NCI-H2227 (cell line): ENCODE measurements around the gene NINJ2.

Experiments used
- DNase-seq: peaks from one replicate; lab custom pipeline; 2025; ENCODE audit not compliant: unreplicated experiment; lab: John Stamatoyannopoulos, UW

Gene NINJ2

GRCh38 chr12:617304-617915, 45.8 kb downstream of the NINJ2 start:
- DNase-seq, result no peak

- DNase-seq, result no peak
Measured at GRCh38 chr12:615620-616019, 47.6 kb downstream of the NINJ2 start.

GRCh38 chr12:614411-614970, 48.8 kb downstream of the NINJ2 start:
- no peak for DNase-seq

GRCh38 chr12:613996-614395, 49.2 kb downstream of the NINJ2 start:
- DNase-seq, result no peak

GRCh38 chr12:612886-613285, 50.4 kb downstream of the NINJ2 start:
- no peak for DNase-seq

- DNase-seq, result no peak
Measured at GRCh38 chr12:612293-612692, 51.0 kb downstream of the NINJ2 start.

DNA sequence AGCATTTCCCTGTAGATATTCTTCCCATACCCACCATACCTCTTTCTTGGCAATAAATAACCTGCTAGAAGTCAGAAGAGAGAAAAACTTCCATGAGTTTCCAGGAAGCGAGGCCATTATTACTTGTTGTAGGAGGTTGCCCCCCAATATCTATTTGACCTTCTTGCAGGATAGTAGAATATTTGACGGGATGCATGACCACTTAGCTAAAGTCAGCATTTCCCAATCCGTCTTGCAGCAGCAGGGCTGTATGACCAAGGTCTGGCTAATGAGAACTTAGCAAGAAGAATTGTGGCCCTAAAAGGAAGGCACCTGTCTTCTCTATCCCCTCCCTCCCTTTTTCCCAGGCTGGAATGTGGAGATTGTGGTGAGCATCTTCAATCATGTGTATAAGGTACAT, 51.5 kb downstream of the NINJ2 start:
- no peak for DNase-seq

GRCh38 chr12:608921-609320, 54.3 kb downstream of the NINJ2 start:
- DNase-seq, result no peak

GRCh38 chr12:608413-608812, 54.8 kb downstream of the NINJ2 start:
- no peak for DNase-seq

DNA sequence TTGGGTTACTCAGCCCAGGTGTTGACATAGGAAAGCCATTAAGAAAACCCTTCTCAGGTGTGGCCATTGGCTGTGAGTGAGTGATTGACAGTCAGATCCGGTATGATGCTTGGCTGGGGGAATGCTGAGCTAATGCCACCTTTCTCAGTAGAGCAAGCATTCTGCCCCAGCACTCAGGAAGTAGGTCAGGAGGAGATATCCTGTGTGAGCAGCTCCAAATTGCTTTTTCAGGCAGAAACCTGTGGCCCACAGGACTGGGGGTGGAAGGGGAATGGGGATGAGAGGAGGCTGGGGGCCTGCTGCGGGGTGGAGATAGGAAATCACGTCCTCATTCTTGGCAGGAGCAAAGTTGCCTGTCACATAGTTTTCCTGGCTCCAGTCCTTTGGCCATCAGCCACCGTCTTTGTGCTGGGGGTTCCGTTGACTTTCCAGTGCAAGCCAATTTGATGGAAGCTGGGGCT, 55.7 kb downstream of the NINJ2 start:
- no peak for DNase-seq

DNA sequence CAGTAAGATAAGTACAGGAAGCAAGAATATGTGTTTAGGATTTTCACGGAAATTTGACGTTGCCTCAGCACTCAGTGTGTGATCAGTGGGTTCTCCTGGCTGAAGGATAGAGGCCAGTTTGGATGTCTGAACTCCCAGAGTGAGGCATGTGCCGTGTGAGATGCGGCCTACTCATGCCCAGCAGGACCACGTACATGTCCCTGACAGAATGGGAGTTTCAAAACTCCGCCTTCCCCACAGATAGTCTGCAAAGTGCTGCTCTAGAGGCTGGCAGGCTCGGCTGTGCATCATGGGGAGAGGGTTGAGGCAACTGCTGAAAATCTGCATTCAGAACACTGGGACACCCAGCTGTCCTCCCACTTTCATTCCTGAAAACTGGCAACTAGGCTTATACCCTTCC, 58.3 kb downstream of the NINJ2 start:
- no peak for DNase-seq

DNA sequence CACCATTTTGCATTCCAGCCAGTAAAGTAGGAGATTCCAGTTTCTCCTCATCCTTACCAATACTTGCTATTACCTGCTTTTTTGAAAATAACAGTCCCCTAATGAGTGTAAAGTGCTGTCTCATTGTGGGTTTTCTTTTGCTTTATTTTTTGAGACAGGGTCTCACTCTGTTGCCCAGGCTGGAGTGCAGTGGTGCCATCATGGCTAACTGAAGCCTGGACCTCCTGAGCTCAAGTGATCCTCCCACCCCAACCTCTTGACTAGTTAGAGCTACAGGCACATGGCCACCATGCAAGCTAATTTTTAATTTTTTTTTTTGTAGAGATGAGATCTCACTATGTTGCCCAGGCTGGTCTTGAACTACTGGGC, 60.6 kb downstream of the NINJ2 start:
- DNase-seq, result no peak

DNA sequence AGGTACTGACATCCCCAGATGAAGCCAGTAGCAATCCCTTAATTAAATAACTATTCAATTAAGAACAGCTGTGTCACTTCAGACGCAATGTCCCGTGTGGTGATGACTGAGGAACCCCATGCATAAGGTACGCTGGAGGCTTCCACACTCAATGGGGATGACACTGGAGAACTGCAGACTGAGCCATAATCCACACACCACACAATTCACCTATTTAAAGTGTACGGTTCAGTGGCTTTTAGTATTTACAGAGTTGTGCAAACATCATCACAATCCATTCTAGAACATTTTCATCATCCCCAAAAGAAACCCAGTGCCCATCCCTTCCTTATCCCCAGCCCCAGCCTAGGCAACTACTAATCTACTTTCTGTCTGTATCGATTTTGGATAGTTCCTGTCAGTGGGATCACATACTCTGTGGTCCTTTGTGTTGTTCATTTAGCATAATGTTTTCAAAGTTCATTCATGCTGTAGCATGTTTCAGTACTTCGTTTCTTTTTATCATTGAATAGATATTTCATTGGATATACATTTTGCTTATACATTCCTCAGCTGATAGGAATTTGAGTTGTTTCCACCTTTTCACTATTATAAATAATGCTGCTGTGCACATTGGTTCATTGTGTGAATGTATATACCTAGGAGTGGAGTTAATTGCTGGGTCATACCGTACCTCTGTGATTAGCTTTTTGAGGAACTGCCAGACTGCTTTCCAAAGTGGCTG, 61.1 kb downstream of the NINJ2 start:
- no peak for DNase-seq

- no peak for DNase-seq
Measured at GRCh38 chr12:599756-600155, 63.5 kb downstream of the NINJ2 start.

DNA sequence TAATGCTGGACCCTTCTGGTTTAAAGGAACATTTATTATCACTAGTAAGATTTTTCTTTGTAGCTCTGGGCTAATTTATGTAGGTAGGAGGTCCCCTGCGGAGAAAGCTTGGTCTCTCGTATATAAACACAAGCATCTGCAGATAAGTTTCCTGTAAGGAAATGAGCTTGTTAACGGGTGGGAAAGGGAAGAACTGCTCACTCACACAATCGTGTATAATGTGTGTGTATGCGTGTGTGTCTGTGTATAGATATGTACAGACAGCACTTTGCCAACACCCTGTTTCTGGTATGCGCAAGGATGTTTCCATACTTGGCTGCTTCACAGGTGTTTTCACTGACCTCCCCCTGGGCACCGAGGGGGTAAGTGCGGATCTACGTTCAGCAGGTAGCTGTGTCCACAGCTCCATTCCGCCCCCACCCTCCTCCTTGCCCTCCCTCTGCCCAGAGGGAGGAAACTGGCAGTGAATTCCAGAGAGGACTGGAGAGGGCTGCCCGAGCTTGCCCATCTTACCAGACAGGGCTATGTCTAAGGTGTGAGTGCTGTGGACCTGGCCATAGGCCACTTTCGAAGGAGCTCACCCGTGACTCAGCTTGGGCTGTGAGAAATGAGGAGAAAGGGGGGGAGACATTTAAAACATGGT, 65.2 kb downstream of the NINJ2 start:
- no peak for DNase-seq

DNA sequence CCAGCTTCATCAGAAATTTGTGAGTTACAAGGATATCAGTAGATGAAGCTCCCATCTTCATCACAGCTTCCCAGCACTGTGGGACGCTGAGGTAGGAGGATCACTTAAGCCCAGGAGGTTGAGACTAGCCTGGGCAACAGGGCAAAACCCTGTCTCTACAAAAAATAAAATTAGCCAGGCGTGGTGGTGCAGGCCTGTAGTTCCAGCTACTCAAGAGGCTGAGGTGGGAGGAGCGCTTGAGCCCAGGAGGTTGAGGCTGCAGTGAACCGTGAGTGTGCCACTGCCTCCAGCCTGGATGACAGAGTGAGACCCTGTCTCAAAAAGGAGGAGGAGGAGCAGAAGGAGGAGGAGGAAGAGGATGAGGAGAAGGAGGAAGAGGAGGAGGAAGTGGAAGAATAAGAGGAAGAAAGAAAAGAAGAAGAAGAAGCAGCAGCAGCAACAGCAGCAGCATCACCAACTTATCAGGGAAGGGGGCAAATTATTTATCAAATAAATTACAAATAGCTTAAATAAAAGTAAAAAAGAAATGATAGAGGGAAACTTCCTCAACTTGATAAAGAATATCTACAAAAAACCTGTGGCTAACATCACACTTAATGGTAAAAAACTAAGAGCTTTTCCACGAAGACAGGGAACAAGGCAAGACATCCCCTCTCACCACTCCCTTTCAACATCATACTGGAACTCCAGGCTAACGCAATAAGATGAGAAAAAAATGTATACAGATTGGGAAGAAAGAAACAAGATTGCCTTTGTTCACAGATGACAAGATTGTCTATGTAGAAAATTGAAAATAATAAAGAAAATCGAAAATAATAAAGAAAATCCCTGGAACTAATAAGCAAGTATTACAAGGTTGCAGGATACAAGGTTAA, 69.6 kb downstream of the NINJ2 start:
- DNase-seq, result no peak

DNA sequence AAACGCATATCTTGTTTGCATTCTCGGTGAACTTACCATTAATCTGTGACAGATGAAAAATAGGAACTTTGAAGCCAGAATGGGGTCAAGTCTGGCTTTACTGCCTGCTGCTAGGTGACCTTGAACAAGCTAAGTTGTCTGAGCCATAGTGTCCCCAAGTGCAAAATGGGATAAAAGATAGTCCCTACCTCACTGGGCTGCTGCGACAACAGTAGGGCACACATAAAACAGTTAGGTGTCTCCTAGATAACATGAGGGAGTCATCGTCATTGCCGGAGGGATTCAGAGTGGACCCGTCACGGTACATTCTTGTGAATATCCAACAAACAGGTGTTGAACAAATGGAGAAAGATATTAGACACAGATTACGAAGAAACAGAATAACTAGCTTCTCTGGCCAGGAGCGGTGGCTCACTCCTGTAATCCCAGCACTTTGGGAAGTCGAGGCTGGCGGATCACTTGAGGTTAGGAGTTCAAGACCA, 71.2 kb downstream of the NINJ2 start:
- no peak for DNase-seq

- no peak for DNase-seq
Measured at GRCh38 chr12:591167-592023, 71.8 kb downstream of the NINJ2 start.

- DNase-seq, result no peak
Measured at GRCh38 chr12:590206-590750, 73.0 kb downstream of the NINJ2 start.

DNA sequence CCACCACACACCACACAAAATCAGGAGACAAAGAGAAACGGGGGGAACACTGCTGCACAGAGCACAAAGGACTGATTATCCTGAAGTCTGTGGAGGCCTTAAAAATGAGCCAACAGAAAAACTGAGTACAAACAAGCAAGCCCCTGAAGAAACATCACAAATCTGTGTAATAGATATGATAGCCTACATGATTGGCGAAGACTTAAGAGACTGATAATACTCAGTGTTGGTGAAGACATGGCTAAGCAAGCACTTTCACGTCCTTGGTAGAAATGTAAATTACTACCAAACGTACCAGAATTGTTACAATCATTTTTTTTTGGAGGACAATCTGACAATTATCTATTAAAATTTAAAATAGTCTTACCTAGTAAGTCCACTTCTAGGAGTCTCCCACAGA, 74.6 kb downstream of the NINJ2 start:
- no peak for DNase-seq
